ENCODE measurements around the gene ST7.
A peak's percentile ranks its signal among the peaks of the same experiment; 100 is the strongest.
"Not testable (repeated sequence)": the region's sequence is repeated elsewhere in the genome, so short reads cannot be mapped to it uniquely, and the experiment has no call there.

ST7 gene

GRCh38 chr7:116953372-116953905 lies at the start of gene ST7:
ST7 (plus strand) TSS chr7:116953501; CDS start chr7:116953541, 40 bp downstream.
- DNase-seq, result peak; percentile 76

- DNase-seq, result no peak
Measured at GRCh38 chr7:116906391-116906790, 46.9 kb upstream of the ST7 start.

GRCh38 chr7:116910383-116910782 lies 42.9 kb upstream of the ST7 start:
- no peak for DNase-seq

- no peak for DNase-seq
Measured at GRCh38 chr7:116911801-116912200, 41.5 kb upstream of the ST7 start.

GRCh38 chr7:116912269-116912909 lies 40.9 kb upstream of the ST7 start:
- no peak for DNase-seq

- DNase-seq, result no peak
Measured at GRCh38 chr7:116918704-116919103, 34.6 kb upstream of the ST7 start.

GRCh38 chr7:116920359-116920758 lies 32.9 kb upstream of the ST7 start:
- no peak for DNase-seq

GRCh38 chr7:116922545-116922944 lies 30.8 kb upstream of the ST7 start:
- no peak for DNase-seq

- no peak for DNase-seq
Measured at GRCh38 chr7:116924741-116925140, 28.6 kb upstream of the ST7 start.

GRCh38 chr7:116929021-116929420 lies 24.3 kb upstream of the ST7 start:
- no peak for DNase-seq

- DNase-seq, result peak; percentile 90
Measured at GRCh38 chr7:116929914-116930913, 23.1 kb upstream of the ST7 start.

GRCh38 chr7:116932566-116932965 lies 20.7 kb upstream of the ST7 start:
- no peak for DNase-seq

- no peak for DNase-seq
Measured at GRCh38 chr7:116933465-116933864, 19.8 kb upstream of the ST7 start.

GRCh38 chr7:116934580-116934979 lies 18.7 kb upstream of the ST7 start:
- no peak for DNase-seq

GRCh38 chr7:116936844-116937243 lies 16.5 kb upstream of the ST7 start:
- not testable (repeated sequence) for DNase-seq

- no peak for DNase-seq
Measured at GRCh38 chr7:116938678-116939077, 14.6 kb upstream of the ST7 start.

- DNase-seq, result no peak
Measured at GRCh38 chr7:116940689-116941370, 12.5 kb upstream of the ST7 start.

- no peak for DNase-seq
Measured at GRCh38 chr7:116942504-116942903, 10.8 kb upstream of the ST7 start.

- no peak for DNase-seq
Measured at GRCh38 chr7:116948934-116949333, 4.4 kb upstream of the ST7 start.

- DNase-seq, result peak; percentile 77
Measured at GRCh38 chr7:116949941-116950801, 3.1 kb upstream of the ST7 start.

- peak; percentile 60 for DNase-seq
Measured at GRCh38 chr7:116950889-116951351, 2.4 kb upstream of the ST7 start.

Data from hematopoietic multipotent progenitor cell treated with erythropoietin and hydrocortisone succinate and interleukin-3 and kit ligand, for 6 days (in vitro differentiated cells).